Peyer's patch (tissue), 4 donors: ENCODE data around the gene ANKRD28. TPM values are rescaled to one million over a fixed set of nuclear protein-coding genes. Genes with fewer than 3 reads are reported as not detected.
A peak's percentile ranks its signal among the peaks of the same experiment; 100 is the strongest.
"Not testable (repeated sequence)": the region's sequence is repeated elsewhere in the genome, so short reads cannot be mapped to it uniquely, and the experiment has no call there.

Experiments
- DNase-seq, 3 donors: peaks; one replicate each; pipeline ENCODE4 v3.0.0-alpha.2; 2017 to 2019
- H3K27ac ChIP-seq, 4 donors: fragments of 200-600 bp; sonication (generic); one replicate each; pipeline ENCODE4 v1.5.1; 2016 to 2019
- H3K27me3 ChIP-seq, 2 donors: fragments of 200-600 bp; sonication (generic); one replicate each; pipeline ENCODE4 v1.5.1; 2019
- H3K36me3 ChIP-seq, 3 donors: fragments of 200-600 bp; sonication (generic); one replicate each; pipeline ENCODE4 v1.5.1; 2016 to 2019
- H3K4me1 ChIP-seq, 4 donors: fragments of 200-600 bp; sonication (generic); one replicate each; pipeline ENCODE4 v1.5.1; 2016 to 2019
- H3K4me3 ChIP-seq, 4 donors: fragments of 200-600 bp; sonication (generic); 1 replicate in 3 of 4; 2 replicates in 1 of 4; pipeline ENCODE4 v1.5.1; 2016 to 2019; ENCODE audit warnings: mild to moderate bottlenecking in 1 of 4
- H3K9me3 ChIP-seq, 4 donors: fragments of 200-600 bp; sonication (generic); one replicate each; pipeline ENCODE4 v1.5.1; 2016 to 2019; ENCODE audit warnings: mild to moderate bottlenecking in 1 of 4
- CTCF ChIP-seq, 6 experiments: fragments of 450-650 bp in 4 of 6; fragments of 200-600 bp in 2 of 6; sonication (generic) in 1 of 6; IDR thresholded peaks; one replicate each; pipeline ENCODE4 v1.5.1; 2017 to 2019; ENCODE audit warnings: antibody characterized with exemption in 6 of 6, mild to moderate bottlenecking in 3 of 6, moderate library complexity in 1 of 6
- POLR2A ChIP-seq, 2 donors: fragments of 450-650 bp; IDR thresholded peaks; one replicate each; pipeline ENCODE4 v1.5.1; 2017; ENCODE audit warnings: antibody characterized with exemption in 2 of 2, mild to moderate bottlenecking in 2 of 2, moderate library complexity in 2 of 2
- total RNA-seq, 4 donors: library from RNA; depleted of rRNA; stranded (reverse); fragments of >200 nt; gene quantifications; one replicate each; pipeline ENCODE4 v1.1.0, GENCODE V29; 2016

The ANKRD28 gene
- total RNA-seq = 10 to 100 TPM; 45.4 to 83.3 (median 46.4) TPM

- Histone ChIP-seq H3K36me3 (no peaks in the 10 kb centered on the region), H3K4me1 (peaks cover 0 to 14% (median 4%) of the 10 kb centered on the region in 4 donors), H3K9me3 (no peaks in the 10 kb centered on the region), H3K27me3 (no peaks in the 10 kb centered on the region), H3K4me3 (peak within 1 kb of the TSS; percentile 7 to 42 (median 28)), H3K27ac (peak within 1 kb of the TSS; percentile 61 to 80 (median 65))
- no peak for DNase-seq
- peak in 4 of 6 experiments; percentile 13 to 23 (median 20) for TF ChIP-seq CTCF (IDR thresholded peaks at IDR 0.05)
- no peak for TF ChIP-seq POLR2A (IDR thresholded peaks at IDR 0.05)
Measured at GRCh38 chr3:15797642-15798303, at the start of gene ANKRD28. Gene ANKRD28, minus strand, starts transcription at chr3:15797979. Its CDS starts 1,458 bp downstream, at chr3:15796521.

GRCh38 chr3:15847239-15847638, 49.5 kb upstream of the ANKRD28 start:
- no peak overlapping the region for H3K4me3 ChIP-seq
- no peaks in the 10 kb centered on the region for H3K9me3 ChIP-seq
- no peaks in the 10 kb centered on the region for H3K36me3 ChIP-seq
- no peaks in the 10 kb centered on the region for H3K4me1 ChIP-seq
- DNase-seq = no peak
- no peak overlapping the region for H3K27ac ChIP-seq
- no peak for TF ChIP-seq POLR2A (IDR thresholded peaks at IDR 0.05)
- TF ChIP-seq CTCF (IDR thresholded peaks at IDR 0.05) = no peak
- no peaks in the 10 kb centered on the region for H3K27me3 ChIP-seq

GRCh38 chr3:15846606-15847005, 48.8 kb upstream of the ANKRD28 start:
- TF ChIP-seq POLR2A (IDR thresholded peaks at IDR 0.05) = no peak
- no peak overlapping the region for H3K27ac ChIP-seq
- H3K36me3 ChIP-seq = no peaks in the 10 kb centered on the region
- H3K27me3 ChIP-seq = no peaks in the 10 kb centered on the region
- no peaks in the 10 kb centered on the region for H3K4me1 ChIP-seq
- no peak for DNase-seq
- no peaks in the 10 kb centered on the region for H3K9me3 ChIP-seq
- no peak overlapping the region for H3K4me3 ChIP-seq

- Histone ChIP-seq H3K4me3 (no peak overlapping the region), H3K27ac (no peak overlapping the region), H3K9me3 (no peaks in the 10 kb centered on the region), H3K27me3 (no peaks in the 10 kb centered on the region), H3K36me3 (no peaks in the 10 kb centered on the region), H3K4me1 (no peaks in the 10 kb centered on the region)
- TF ChIP-seq POLR2A (IDR thresholded peaks at IDR 0.05) = no peak
- no peak for TF ChIP-seq CTCF (IDR thresholded peaks at IDR 0.05)
- DNase-seq = no peak
Measured at GRCh38 chr3:15845475-15845874, 47.7 kb upstream of the ANKRD28 start.

GRCh38 chr3:15844889-15845288, 47.1 kb upstream of the ANKRD28 start:
- no peaks in the 10 kb centered on the region for H3K27me3 ChIP-seq
- TF ChIP-seq CTCF (IDR thresholded peaks at IDR 0.05) = no peak
- TF ChIP-seq POLR2A (IDR thresholded peaks at IDR 0.05) = no peak
- H3K27ac ChIP-seq = no peak overlapping the region
- H3K36me3 ChIP-seq = no peaks in the 10 kb centered on the region
- H3K4me3 ChIP-seq = no peak overlapping the region
- no peaks in the 10 kb centered on the region for H3K9me3 ChIP-seq
- H3K4me1 ChIP-seq = no peaks in the 10 kb centered on the region
- DNase-seq = no peak

- DNase-seq, H3K4me3 ChIP-seq, H3K4me1 ChIP-seq, H3K27me3 ChIP-seq, H3K27ac ChIP-seq, H3K9me3 ChIP-seq, H3K36me3 ChIP-seq: not testable (repeated sequence)
Measured at GRCh38 chr3:15841091-15841973, 43.6 kb upstream of the ANKRD28 start.
